ENCODE measurements around the gene FBXW4. TPM values are rescaled to one million over a fixed set of nuclear protein-coding genes. Genes with fewer than 3 reads are reported as not detected.

FBXW4 gene
- total and polyA plus RNA-seq, 10 of the 15 experiments (the other 5 are each of a cell fraction or from before 2014, with no cell fraction given) = 5.7 to 42.0 (median 27.5) TPM

- TF ChIP-seq E2F8 (IDR thresholded peaks at IDR 0.05; ENCODE audit: low read depth, partially characterized antibody) (no peak), MYC (IDR thresholded peaks at IDR 0.05; ENCODE audit: insufficient read depth, insufficient read length, insufficient replicate concordance, low read length, severe bottlenecking) (no peak), YBX1 (IDR thresholded peaks at IDR 0.05) (no peak), SRF (IDR thresholded peaks at IDR 0.05; ENCODE audit: low read depth in 2 of 2, low read length in 2 of 2) (peak in 1 of 2 experiments; percentile 62; a peak in 1 of 4 replicates), RAD21 (IDR thresholded peaks at IDR 0.05; ENCODE audit: insufficient read depth, low read depth, low read length) (no peak), EED (IDR thresholded peaks at IDR 0.05; ENCODE audit: low read depth) (no peak), TCF7 (IDR thresholded peaks at IDR 0.05; ENCODE audit: borderline replicate concordance) (no peak), YY1 (IDR thresholded peaks at IDR 0.05; ENCODE audit: low read depth, low read length) (peak; percentile 57; the same call in 1 of the 2 replicates), IKZF2 (IDR thresholded peaks at IDR 0.05) (peak; percentile 63 to 67; a peak in 2 of 4 replicates), GATAD2B (conservative IDR thresholded peaks at IDR 0.05; ENCODE audit: low read depth) (no peak), E4F1 (IDR thresholded peaks at IDR 0.05; ENCODE audit: borderline replicate concordance, partially characterized antibody) (no peak), HDAC2 (IDR thresholded peaks at IDR 0.05) (no peak), ETV6 (conservative IDR thresholded peaks at IDR 0.05 in 1 of 2, IDR thresholded peaks at IDR 0.05 in 1 of 2; ENCODE audit: borderline replicate concordance in 1 of 2, low read depth in 1 of 2) (no peak), SMAD5 (IDR thresholded peaks at IDR 0.05; ENCODE audit: low read depth) (no peak), NBN (IDR thresholded peaks at IDR 0.05) (peak; percentile 88), PAX8 (IDR thresholded peaks at IDR 0.05) (0 out of 2 replicates have a peak, but pooled peaks have one; percentile 70), GABPA (IDR thresholded peaks at IDR 0.05; ENCODE audit: low read depth) (no peak), ZNF622 (IDR thresholded peaks at IDR 0.05) (no peak), FOXM1 (IDR thresholded peaks at IDR 0.05; ENCODE audit: low read depth, low read length) (0 out of 2 replicates have a peak, but pooled peaks have one; percentile 27), NR2F1 (conservative IDR thresholded peaks at IDR 0.05) (peak; percentile 59; the same call in 1 of the 2 replicates), SREBF1 (IDR thresholded peaks at IDR 0.05; ENCODE audit: low read length) (no peak), ZNF207 (IDR thresholded peaks at IDR 0.05; ENCODE audit: borderline replicate concordance) (no peak), BMI1 (IDR thresholded peaks at IDR 0.05; ENCODE audit: borderline replicate concordance) (no peak), SP1 (IDR thresholded peaks at IDR 0.05; ENCODE audit: low read depth, low read length) (no peak), PKNOX1 (IDR thresholded peaks at IDR 0.05) (no peak)
Observed at GRCh38 chr10:101617102-101617823, 77.7 kb downstream of the FBXW4 start (continued).

All from GM12878 (cell line).